Endothelial cell of umbilical vein (primary cell): ENCODE data around the gene ARL2BP. TPM values are rescaled to one million over a fixed set of nuclear protein-coding genes. Genes with fewer than 3 reads are reported as not detected.

Experiments used
- BruUV-seq: library from RNA; stranded (reverse); fragments of 400-500 nt; replicated peaks from 2 replicates; lab custom pipeline; 2021; lab: Mats Ljungman, UMichigan
- CTCF ChIA-PET: fragments of 300-600, 350-600 bp; sonication (Branson Sonifier 250); formaldehyde crosslinking; loops from one replicate; lab custom pipeline; 2021; ENCODE audit warnings: antibody characterized with exemption, inconsistent platforms; lab: Charles Lee
- POLR2A ChIA-PET: fragments of 300-600, 350-600 bp; sonication (Branson Sonifier 250); formaldehyde crosslinking; loops from one replicate; lab custom pipeline; 2021; ENCODE audit warnings: antibody characterized with exemption, inconsistent platforms; lab: Charles Lee
- DNase-seq: peaks from one replicate; pipeline ENCODE4 v3.0.0-alpha.2; 2011; ENCODE audit warnings: low read depth, low spot score
- FAIRE-seq: peaks from 2 replicates; lab custom pipeline; 2011; peaks lifted over from hg19 to GRCh38; lab: Jason Lieb, UNC
- H2AFZ ChIP-seq: 2 replicates; pipeline ENCODE4 v1.6.0; 2012; ENCODE audit warnings: low read depth, low read length, control low read depth, inconsistent platforms
- H3K27ac ChIP-seq: 2 replicates; pipeline ENCODE4 v1.5.1; 2011; ENCODE audit warnings: low read depth, mild to moderate bottlenecking, control low read depth, low read length, moderate library complexity; ENCODE audit not compliant: insufficient read depth
- H3K27me3 ChIP-seq, 2 experiments: 2 replicates each; pipeline versions ENCODE4 v1.6.0 to v1.6.1; 2011; ENCODE audit warnings: low read length in 2 of 2, mixed read lengths in 1 of 2; ENCODE audit not compliant: control insufficient read depth in 2 of 2, insufficient read depth in 2 of 2
- H3K36me3 ChIP-seq, 2 experiments: 2 replicates in 1 of 2; 3 replicates in 1 of 2; pipeline ENCODE4 v1.5.1; 2011; ENCODE audit warnings: low read length in 2 of 2, mild to moderate bottlenecking in 1 of 2, moderate library complexity in 1 of 2; ENCODE audit not compliant: control insufficient read depth in 2 of 2, insufficient read depth in 2 of 2; ENCODE audit errors: extremely low read depth in 1 of 2
- H3K4me1 ChIP-seq: 3 replicates; pipeline ENCODE4 v1.5.1; 2011; ENCODE audit warnings: mild to moderate bottlenecking, low read length; ENCODE audit not compliant: control insufficient read depth, insufficient read depth; ENCODE audit errors: extremely low read depth
- H3K4me2 ChIP-seq: 2 replicates; pipeline ENCODE4 v1.6.1; 2011; ENCODE audit warnings: low read length, control low read depth, mixed read lengths; ENCODE audit not compliant: insufficient read depth
- H3K4me3 ChIP-seq, 3 experiments: fragments of 200-600 bp in 1 of 3; sonication (generic), shearing (Covaris generic) in 1 of 3; replicated peaks in 1 of 3; 2 replicates each; pipeline ENCODE4 v1.5.1; 2011 to 2016; ENCODE audit warnings: control low read depth in 3 of 3, low read length in 3 of 3, mild to moderate bottlenecking in 2 of 3, inconsistent platforms in 1 of 3, low read depth in 1 of 3, moderate library complexity in 1 of 3; ENCODE audit not compliant: insufficient read depth in 1 of 3
- H3K79me2 ChIP-seq: 2 replicates; pipeline ENCODE4 v1.6.0; 2012; ENCODE audit warnings: low read length, inconsistent platforms; ENCODE audit not compliant: control insufficient read depth, insufficient read depth
- H3K9ac ChIP-seq: replicated peaks from 2 replicates; pipeline ENCODE3; 2011; ENCODE audit warnings: low read length, control low read depth; ENCODE audit not compliant: insufficient read depth; ENCODE audit errors: extremely low read depth
- H3K9me1 ChIP-seq: replicated peaks from 3 replicates; pipeline ENCODE4 v1.6.0; 2011; ENCODE audit warnings: mild to moderate bottlenecking, low read length; ENCODE audit not compliant: control insufficient read depth, insufficient read depth; ENCODE audit errors: extremely low read depth
- H3K9me3 ChIP-seq: replicated peaks from 2 replicates; pipeline ENCODE4 v1.5.1; 2012; ENCODE audit warnings: low read length, inconsistent platforms; ENCODE audit not compliant: control insufficient read depth, insufficient read depth
- H4K20me1 ChIP-seq: replicated peaks from 2 replicates; pipeline ENCODE3; 2011; ENCODE audit warnings: mild to moderate bottlenecking, low read length; ENCODE audit not compliant: control insufficient read depth, insufficient read depth; ENCODE audit errors: extremely low read depth
- FOS ChIP-seq: IDR thresholded peaks from 2 replicates; pipeline ENCODE4 v1.6.1; 2011; ENCODE audit warnings: mild to moderate bottlenecking, low read length, moderate library complexity, borderline replicate concordance; ENCODE audit not compliant: insufficient read depth
- GATA2 ChIP-seq: IDR thresholded peaks from 2 replicates; pipeline ENCODE4 v1.7.0; 2011; ENCODE audit warnings: low read depth, mild to moderate bottlenecking, moderate library complexity, mixed read lengths, low read length; ENCODE audit not compliant: insufficient read length, insufficient read depth
- MYC ChIP-seq: IDR thresholded peaks from one replicate; pipeline ENCODE4 v1.6.1; 2011; ENCODE audit warnings: mild to moderate bottlenecking, low read depth, low read length
- POLR2A ChIP-seq: IDR thresholded peaks from 2 replicates; pipeline ENCODE4 v1.6.1; 2012; ENCODE audit warnings: low read depth, mild to moderate bottlenecking, control low read depth, low read length
- dilution Hi-C: fragments of 300-500 bp; cut with MboI; formaldehyde crosslinking; loops from one replicate; pipeline ENCODE4 v1.15.0; 2019; ENCODE audit warnings: low sequenced_read_pairs; ENCODE audit not compliant: extremely low pct_ligation_motif_present
- intact Hi-C: fragments of 100-400 bp; cut with micrococcal nuclease; formaldehyde crosslinking; loops from one replicate; pipeline ENCODE4 v1.10.0; 2022
- polyA plus RNA-seq, 4 experiments: library from polyadenylated mRNA; depleted of rRNA in 3 of 4; stranded (reverse) in 3 of 4; unstranded in 1 of 4; fragments of >200 nt; gene quantifications; 2 replicates each; pipeline versions ENCODE4 v1.2.1 to v1.2.3, GENCODE V29; 2011 to 2012; ENCODE audit warnings: missing spikeins in 1 of 4
- total RNA-seq: library from RNA; stranded (reverse); gene quantifications from 2 replicates; pipeline ENCODE4 v1.2.3, GENCODE V29; 2021
- TF ChIP-seq, protein P1 (sequence below): IDR thresholded peaks from 2 replicates; pipeline ENCODE4 v1.6.1; 2011; ENCODE audit not compliant: insufficient read depth, insufficient read length
- TF ChIP-seq, protein P2 (sequence below), 2 donors: IDR thresholded peaks; 1 replicate in 1 of 2; 2 replicates in 1 of 2; pipeline ENCODE4 v1.5.1; 2011; ENCODE audit warnings: low read length in 2 of 2, mild to moderate bottlenecking in 2 of 2, moderate library complexity in 2 of 2, control low read depth in 1 of 2, inconsistent platforms in 1 of 2, low read depth in 1 of 2; ENCODE audit not compliant: insufficient read depth in 1 of 2; ENCODE audit errors: extremely low read depth in 1 of 2

ARL2BP gene
- total and polyA plus RNA-seq, 2 donors (not counting 3 experiments of a cell fraction or from before 2014, with no cell fraction given), result 80.4 to 111 TPM

DNA sequence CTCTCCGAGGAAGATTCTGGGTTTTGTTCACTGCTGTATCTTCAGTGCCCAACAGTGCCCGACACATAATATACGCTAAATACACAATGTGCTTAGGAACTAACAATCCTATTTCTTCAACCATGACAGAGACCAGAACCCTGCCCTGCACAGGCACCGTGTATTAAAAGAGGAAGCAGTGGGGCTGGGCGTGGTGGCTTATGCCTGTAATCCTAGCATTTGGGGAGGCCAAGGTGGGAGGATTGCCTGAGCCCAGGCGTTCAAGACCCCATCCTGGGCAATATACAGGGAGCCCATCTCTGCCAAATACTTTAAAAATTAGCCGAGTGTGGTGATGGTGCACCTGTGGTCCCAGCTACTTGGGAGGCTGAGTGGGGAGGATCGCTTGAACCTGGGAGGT, 19.3 kb downstream of the ARL2BP start:
- FAIRE-seq (no peak), DNase-seq (no peak)
- Histone ChIP-seq H3K27ac (no peak overlapping the region), H3K4me1 (peaks cover 34% of the 10 kb centered on the region), H3K9ac (no peak overlapping the region), H3K36me3 (no peaks in the 10 kb centered on the region), H3K27me3 (no peaks in the 10 kb centered on the region), H3K9me3 (no peaks in the 10 kb centered on the region), H3K4me3 (no peak overlapping the region), H4K20me1 (no peaks in the 10 kb centered on the region), H3K9me1 (no peaks in the 10 kb centered on the region), H3K79me2 (no peaks in the 10 kb centered on the region), H2AFZ (no peak overlapping the region), H3K4me2 (no peak overlapping the region)
- dilution Hi-C loops, result no loop called here
- ChIA-PET CTCF (no interaction called here), POLR2A (no interaction called here)
- intact Hi-C loops, result no loop called here
- TF ChIP-seq, protein P1, sequence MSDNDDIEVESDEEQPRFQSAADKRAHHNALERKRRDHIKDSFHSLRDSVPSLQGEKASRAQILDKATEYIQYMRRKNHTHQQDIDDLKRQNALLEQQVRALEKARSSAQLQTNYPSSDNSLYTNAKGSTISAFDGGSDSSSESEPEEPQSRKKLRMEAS, result no peak
- TF ChIP-seq, protein P2, sequence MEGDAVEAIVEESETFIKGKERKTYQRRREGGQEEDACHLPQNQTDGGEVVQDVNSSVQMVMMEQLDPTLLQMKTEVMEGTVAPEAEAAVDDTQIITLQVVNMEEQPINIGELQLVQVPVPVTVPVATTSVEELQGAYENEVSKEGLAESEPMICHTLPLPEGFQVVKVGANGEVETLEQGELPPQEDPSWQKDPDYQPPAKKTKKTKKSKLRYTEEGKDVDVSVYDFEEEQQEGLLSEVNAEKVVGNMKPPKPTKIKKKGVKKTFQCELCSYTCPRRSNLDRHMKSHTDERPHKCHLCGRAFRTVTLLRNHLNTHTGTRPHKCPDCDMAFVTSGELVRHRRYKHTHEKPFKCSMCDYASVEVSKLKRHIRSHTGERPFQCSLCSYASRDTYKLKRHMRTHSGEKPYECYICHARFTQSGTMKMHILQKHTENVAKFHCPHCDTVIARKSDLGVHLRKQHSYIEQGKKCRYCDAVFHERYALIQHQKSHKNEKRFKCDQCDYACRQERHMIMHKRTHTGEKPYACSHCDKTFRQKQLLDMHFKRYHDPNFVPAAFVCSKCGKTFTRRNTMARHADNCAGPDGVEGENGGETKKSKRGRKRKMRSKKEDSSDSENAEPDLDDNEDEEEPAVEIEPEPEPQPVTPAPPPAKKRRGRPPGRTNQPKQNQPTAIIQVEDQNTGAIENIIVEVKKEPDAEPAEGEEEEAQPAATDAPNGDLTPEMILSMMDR (IDR thresholded peaks at IDR 0.05; ENCODE audit: extremely low read depth in 1 of 2, insufficient read depth in 1 of 2, low read depth in 1 of 2, low read length in 2 of 2), result no peak
- no peak for TF ChIP-seq MYC
- no TSS peak for BruUV-seq

DNA sequence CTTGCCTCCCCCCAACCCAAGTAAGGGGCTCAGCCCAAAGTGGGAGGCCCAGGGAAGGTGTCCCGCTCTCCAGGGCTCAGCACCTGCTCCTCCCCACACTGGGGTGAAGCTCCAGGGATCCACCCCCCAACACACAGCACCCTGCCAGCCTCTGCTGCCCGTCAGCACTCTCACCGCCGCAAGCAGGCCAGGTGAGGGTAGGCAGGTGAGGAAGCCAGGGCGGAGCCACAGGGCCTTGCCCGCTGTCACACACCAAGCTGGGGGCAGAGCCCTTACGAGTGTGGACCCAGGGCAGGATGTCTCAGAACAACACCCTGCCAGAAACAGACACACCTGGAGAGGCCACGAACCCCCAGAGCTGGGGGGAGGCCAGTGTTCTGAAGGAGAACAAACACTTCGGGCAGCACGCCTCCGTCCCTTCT, 19.9 kb downstream of the ARL2BP start:
- Histone ChIP-seq H3K79me2 (no peaks in the 10 kb centered on the region), H3K4me2 (no peak overlapping the region), H2AFZ (no peak overlapping the region), H4K20me1 (no peaks in the 10 kb centered on the region), H3K9me1 (no peaks in the 10 kb centered on the region), H3K4me3 (no peak overlapping the region), H3K27me3 (no peaks in the 10 kb centered on the region), H3K9me3 (no peaks in the 10 kb centered on the region), H3K27ac (no peak overlapping the region), H3K36me3 (no peaks in the 10 kb centered on the region), H3K9ac (no peak overlapping the region), H3K4me1 (peaks cover 30% of the 10 kb centered on the region)
- ChIA-PET CTCF (no interaction called here), POLR2A (no interaction called here)
- intact Hi-C loops, result no loop called here
- no TSS peak for BruUV-seq
- DNase-seq (no peak), FAIRE-seq (no peak)
- no peak for TF ChIP-seq POLR2A
- no peak for TF ChIP-seq GATA2
- TF ChIP-seq FOS, result no peak
- dilution Hi-C loops, result no loop called here
